ENCODE results near the gene UQCR10. TPM values are rescaled to one million over a fixed set of nuclear protein-coding genes. Genes with fewer than 3 reads are reported as not detected.

UQCR10 gene
- total and polyA plus RNA-seq, 2 experiments from 2014 or later: 78.0 to 535 TPM

DNA sequence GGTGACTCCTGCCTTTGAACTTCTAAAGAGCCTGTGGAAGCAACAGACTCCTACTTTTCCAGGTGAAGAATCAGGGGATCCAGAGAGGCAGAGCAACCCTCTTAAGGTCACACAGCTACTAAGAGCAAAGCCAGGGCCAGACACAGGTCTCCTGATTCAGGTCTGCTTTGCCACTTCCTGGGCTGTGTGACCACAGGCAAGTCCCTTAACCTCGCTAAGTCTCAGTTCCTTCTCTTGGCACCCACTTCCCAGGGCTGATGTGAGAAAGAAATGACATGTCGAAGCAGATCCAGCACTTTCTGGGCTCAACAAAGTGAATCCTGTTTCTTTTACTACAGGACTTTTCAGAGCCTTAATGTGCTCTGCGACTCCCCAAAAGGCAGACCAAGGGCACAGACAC lies 30.2 kb downstream of the UQCR10 start:
- no peak for DNase-seq (ENCODE audit: low spot score)
- Mint-ChIP-seq H3K9me3 (no peaks in the 10 kb centered on the region), H3K27ac (no peak overlapping the region), H3K4me3 (no peak overlapping the region), H3K36me3 (ENCODE audit: low read depth) (peaks cover 16% of the 10 kb centered on the region), H3K4me1 (peaks cover 5% of the 10 kb centered on the region; the same call in 1 of the 3 replicates), H3K27me3 (ENCODE audit: insufficient read depth, low read depth, poor library complexity) (no peaks in the 10 kb centered on the region)
- Histone ChIP-seq H3K4me2 (no peak overlapping the region), H2AFZ (no peak overlapping the region), H3K4me3 (no peak overlapping the region), H3K79me2 (replicated peaks; ENCODE audit: insufficient read depth) (no peaks in the 10 kb centered on the region), H3K9me2 (ENCODE audit: insufficient read depth) (no peaks in the 10 kb centered on the region), H3K27me3 (ENCODE audit: insufficient read depth) (no peaks in the 10 kb centered on the region), H3K36me3 (ENCODE audit: insufficient read depth) (no peaks in the 10 kb centered on the region; the same call in none of the 2 replicates), H3K4me1 (ENCODE audit: insufficient read depth) (no peaks in the 10 kb centered on the region; the same call in 1 of the 2 replicates), H3F3A (replicated peaks; ENCODE audit: low read depth) (no peaks in the 10 kb centered on the region), H3K27ac (ENCODE audit: low read depth) (no peak overlapping the region), H4K20me1 (replicated peaks; ENCODE audit: insufficient read depth) (no peaks in the 10 kb centered on the region)
- ATAC-seq: no peak
- TF ChIP-seq CREB1 (CRISPR knock-in tag; IDR thresholded peaks at IDR 0.05; ENCODE audit: low read depth) (no peak), STAT1 (IDR thresholded peaks at IDR 0.05; ENCODE audit: unreplicated experiment) (no peak), JUNB (IDR thresholded peaks at IDR 0.05; ENCODE audit: unreplicated experiment) (no peak), ZNF331 (CRISPR knock-in tag; IDR thresholded peaks at IDR 0.05; ENCODE audit: low read depth) (no peak), NANOG (IDR thresholded peaks at IDR 0.05; ENCODE audit: borderline replicate concordance) (no peak)

DNA sequence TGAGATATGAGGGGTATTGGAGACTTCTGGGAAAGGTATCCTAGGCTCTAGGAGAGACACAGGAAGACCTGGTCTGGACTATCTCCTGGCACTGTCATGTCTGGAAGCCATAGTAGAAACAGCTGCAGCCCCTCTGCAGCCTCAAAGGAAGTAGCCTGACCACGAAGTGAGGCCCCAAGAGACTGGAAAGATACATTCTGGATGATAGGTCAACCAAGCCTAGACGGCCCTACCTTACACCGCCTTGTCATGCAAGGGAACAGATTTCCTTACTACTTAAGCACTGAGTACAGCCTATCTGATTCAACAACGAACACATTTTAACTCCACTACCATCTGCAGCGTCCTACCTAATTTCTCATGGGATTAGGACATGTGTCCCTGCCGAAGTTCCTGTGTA lies 31.1 kb downstream of the UQCR10 start:
- H3K27me3 ChIP-seq (ENCODE audit: insufficient read depth): no peaks in the 10 kb centered on the region
- no peaks in the 10 kb centered on the region for H3F3A ChIP-seq (replicated peaks; ENCODE audit: low read depth)
- Mint-ChIP-seq H3K27ac (peak overlapping the region; percentile 59; the same call in 1 of the 2 replicates), H3K36me3 (ENCODE audit: low read depth) (peaks cover 14% of the 10 kb centered on the region; the same call in 2 of the 3 replicates), H3K4me1 (peaks cover 5% of the 10 kb centered on the region; the same call in 1 of the 3 replicates), H3K27me3 (ENCODE audit: insufficient read depth, low read depth, poor library complexity) (no peaks in the 10 kb centered on the region), H3K9me3 (no peaks in the 10 kb centered on the region), H3K4me3 (no peak overlapping the region)
- no peak overlapping the region for H3K4me3 ChIP-seq
- no peak overlapping the region for H3K27ac ChIP-seq (ENCODE audit: low read depth)
- no peak overlapping the region for H2AFZ ChIP-seq
- no peaks in the 10 kb centered on the region for H3K9me2 ChIP-seq (ENCODE audit: insufficient read depth)
- no peaks in the 10 kb centered on the region for H4K20me1 ChIP-seq (replicated peaks; ENCODE audit: insufficient read depth)
- H3K79me2 ChIP-seq (replicated peaks; ENCODE audit: insufficient read depth): no peaks in the 10 kb centered on the region
- H3K4me1 ChIP-seq (ENCODE audit: insufficient read depth): no peaks in the 10 kb centered on the region; the same call in 1 of the 2 replicates
- no peak for ATAC-seq
- DNase-seq (ENCODE audit: low spot score): no peak
- H3K4me2 ChIP-seq: no peak overlapping the region
- H3K36me3 ChIP-seq (ENCODE audit: insufficient read depth): no peaks in the 10 kb centered on the region; the same call in none of the 2 replicates
- TF ChIP-seq EZH2phosphoT487 (IDR thresholded peaks at IDR 0.05; ENCODE audit: unreplicated experiment): no peak
- TF ChIP-seq NANOG (IDR thresholded peaks at IDR 0.05; ENCODE audit: borderline replicate concordance): no peak
- no peak for TF ChIP-seq JUNB (IDR thresholded peaks at IDR 0.05; ENCODE audit: unreplicated experiment)
- TF ChIP-seq EZH2 (IDR thresholded peaks at IDR 0.05; ENCODE audit: low read depth, unreplicated experiment): no peak
- TF ChIP-seq, protein P1, sequence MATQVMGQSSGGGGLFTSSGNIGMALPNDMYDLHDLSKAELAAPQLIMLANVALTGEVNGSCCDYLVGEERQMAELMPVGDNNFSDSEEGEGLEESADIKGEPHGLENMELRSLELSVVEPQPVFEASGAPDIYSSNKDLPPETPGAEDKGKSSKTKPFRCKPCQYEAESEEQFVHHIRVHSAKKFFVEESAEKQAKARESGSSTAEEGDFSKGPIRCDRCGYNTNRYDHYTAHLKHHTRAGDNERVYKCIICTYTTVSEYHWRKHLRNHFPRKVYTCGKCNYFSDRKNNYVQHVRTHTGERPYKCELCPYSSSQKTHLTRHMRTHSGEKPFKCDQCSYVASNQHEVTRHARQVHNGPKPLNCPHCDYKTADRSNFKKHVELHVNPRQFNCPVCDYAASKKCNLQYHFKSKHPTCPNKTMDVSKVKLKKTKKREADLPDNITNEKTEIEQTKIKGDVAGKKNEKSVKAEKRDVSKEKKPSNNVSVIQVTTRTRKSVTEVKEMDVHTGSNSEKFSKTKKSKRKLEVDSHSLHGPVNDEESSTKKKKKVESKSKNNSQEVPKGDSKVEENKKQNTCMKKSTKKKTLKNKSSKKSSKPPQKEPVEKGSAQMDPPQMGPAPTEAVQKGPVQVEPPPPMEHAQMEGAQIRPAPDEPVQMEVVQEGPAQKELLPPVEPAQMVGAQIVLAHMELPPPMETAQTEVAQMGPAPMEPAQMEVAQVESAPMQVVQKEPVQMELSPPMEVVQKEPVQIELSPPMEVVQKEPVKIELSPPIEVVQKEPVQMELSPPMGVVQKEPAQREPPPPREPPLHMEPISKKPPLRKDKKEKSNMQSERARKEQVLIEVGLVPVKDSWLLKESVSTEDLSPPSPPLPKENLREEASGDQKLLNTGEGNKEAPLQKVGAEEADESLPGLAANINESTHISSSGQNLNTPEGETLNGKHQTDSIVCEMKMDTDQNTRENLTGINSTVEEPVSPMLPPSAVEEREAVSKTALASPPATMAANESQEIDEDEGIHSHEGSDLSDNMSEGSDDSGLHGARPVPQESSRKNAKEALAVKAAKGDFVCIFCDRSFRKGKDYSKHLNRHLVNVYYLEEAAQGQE (IDR thresholded peaks at IDR 0.05; ENCODE audit: unreplicated experiment): no peak
- no peak for TF ChIP-seq CREB1 (CRISPR knock-in tag; IDR thresholded peaks at IDR 0.05; ENCODE audit: low read depth)
- no peak for TF ChIP-seq ZNF331 (CRISPR knock-in tag; IDR thresholded peaks at IDR 0.05; ENCODE audit: low read depth)
- TF ChIP-seq, protein P2, sequence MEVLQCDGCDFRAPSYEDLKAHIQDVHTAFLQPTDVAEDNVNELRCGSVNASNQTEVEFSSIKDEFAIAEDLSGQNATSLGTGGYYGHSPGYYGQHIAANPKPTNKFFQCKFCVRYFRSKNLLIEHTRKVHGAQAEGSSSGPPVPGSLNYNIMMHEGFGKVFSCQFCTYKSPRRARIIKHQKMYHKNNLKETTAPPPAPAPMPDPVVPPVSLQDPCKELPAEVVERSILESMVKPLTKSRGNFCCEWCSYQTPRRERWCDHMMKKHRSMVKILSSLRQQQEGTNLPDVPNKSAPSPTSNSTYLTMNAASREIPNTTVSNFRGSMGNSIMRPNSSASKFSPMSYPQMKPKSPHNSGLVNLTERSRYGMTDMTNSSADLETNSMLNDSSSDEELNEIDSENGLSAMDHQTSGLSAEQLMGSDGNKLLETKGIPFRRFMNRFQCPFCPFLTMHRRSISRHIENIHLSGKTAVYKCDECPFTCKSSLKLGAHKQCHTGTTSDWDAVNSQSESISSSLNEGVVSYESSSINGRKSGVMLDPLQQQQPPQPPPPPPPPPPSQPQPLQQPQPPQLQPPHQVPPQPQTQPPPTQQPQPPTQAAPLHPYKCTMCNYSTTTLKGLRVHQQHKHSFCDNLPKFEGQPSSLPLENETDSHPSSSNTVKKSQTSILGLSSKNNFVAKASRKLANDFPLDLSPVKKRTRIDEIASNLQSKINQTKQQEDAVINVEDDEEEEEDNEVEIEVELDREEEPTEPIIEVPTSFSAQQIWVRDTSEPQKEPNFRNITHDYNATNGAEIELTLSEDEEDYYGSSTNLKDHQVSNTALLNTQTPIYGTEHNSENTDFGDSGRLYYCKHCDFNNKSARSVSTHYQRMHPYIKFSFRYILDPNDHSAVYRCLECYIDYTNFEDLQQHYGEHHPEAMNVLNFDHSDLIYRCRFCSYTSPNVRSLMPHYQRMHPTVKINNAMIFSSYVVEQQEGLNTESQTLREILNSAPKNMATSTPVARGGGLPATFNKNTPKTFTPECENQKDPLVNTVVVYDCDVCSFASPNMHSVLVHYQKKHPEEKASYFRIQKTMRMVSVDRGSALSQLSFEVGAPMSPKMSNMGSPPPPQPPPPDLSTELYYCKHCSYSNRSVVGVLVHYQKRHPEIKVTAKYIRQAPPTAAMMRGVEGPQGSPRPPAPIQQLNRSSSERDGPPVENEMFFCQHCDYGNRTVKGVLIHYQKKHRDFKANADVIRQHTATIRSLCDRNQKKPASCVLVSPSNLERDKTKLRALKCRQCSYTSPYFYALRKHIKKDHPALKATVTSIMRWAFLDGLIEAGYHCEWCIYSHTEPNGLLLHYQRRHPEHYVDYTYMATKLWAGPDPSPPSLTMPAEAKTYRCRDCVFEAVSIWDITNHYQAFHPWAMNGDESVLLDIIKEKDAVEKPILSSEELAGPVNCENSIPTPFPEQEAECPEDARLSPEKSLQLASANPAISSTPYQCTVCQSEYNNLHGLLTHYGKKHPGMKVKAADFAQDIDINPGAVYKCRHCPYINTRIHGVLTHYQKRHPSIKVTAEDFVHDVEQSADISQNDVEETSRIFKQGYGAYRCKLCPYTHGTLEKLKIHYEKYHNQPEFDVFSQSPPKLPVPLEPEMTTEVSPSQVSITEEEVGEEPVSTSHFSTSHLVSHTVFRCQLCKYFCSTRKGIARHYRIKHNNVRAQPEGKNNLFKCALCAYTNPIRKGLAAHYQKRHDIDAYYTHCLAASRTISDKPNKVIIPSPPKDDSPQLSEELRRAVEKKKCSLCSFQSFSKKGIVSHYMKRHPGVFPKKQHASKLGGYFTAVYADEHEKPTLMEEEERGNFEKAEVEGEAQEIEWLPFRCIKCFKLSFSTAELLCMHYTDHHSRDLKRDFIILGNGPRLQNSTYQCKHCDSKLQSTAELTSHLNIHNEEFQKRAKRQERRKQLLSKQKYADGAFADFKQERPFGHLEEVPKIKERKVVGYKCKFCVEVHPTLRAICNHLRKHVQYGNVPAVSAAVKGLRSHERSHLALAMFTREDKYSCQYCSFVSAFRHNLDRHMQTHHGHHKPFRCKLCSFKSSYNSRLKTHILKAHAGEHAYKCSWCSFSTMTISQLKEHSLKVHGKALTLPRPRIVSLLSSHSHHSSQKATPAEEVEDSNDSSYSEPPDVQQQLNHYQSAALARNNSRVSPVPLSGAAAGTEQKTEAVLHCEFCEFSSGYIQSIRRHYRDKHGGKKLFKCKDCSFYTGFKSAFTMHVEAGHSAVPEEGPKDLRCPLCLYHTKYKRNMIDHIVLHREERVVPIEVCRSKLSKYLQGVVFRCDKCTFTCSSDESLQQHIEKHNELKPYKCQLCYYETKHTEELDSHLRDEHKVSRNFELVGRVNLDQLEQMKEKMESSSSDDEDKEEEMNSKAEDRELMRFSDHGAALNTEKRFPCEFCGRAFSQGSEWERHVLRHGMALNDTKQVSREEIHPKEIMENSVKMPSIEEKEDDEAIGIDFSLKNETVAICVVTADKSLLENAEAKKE (CRISPR knock-in tag; IDR thresholded peaks at IDR 0.05): no peak
- TF ChIP-seq, protein P3, sequence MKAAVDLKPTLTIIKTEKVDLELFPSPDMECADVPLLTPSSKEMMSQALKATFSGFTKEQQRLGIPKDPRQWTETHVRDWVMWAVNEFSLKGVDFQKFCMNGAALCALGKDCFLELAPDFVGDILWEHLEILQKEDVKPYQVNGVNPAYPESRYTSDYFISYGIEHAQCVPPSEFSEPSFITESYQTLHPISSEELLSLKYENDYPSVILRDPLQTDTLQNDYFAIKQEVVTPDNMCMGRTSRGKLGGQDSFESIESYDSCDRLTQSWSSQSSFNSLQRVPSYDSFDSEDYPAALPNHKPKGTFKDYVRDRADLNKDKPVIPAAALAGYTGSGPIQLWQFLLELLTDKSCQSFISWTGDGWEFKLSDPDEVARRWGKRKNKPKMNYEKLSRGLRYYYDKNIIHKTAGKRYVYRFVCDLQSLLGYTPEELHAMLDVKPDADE (IDR thresholded peaks at IDR 0.05): no peak
- TF ChIP-seq STAT1 (IDR thresholded peaks at IDR 0.05; ENCODE audit: unreplicated experiment): no peak
- no peak for TF ChIP-seq ZNF114 (CRISPR knock-in tag; IDR thresholded peaks at IDR 0.05)
